Measurements from ENCODE around the gene RABGEF1.
"Not testable (repeated sequence)": the region's sequence is repeated elsewhere in the genome, so short reads cannot be mapped to it uniquely, and the experiment has no call there.

DNA sequence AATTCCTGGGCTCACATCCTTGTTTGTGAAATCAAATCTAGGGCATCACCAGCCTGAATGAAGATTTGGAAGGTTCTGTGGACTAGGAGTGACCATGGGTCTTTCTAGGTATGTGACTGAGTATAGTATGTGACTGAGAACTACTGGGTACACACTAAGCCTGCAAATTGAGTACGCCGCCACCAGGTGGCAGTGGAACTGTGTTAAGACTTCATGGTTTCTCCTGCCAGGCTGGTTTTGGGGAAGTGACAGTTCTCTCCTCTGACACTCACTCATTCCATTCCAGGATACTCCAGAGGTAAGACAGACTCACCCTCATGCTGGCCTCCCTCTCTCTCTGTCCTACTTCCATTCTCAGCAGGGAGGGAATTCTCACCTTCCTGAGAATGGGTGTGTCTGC, 85.0 kb downstream of the RABGEF1 start:
- TF ChIP-seq POLR2A (IDR thresholded peaks at IDR 0.05) = not testable (repeated sequence)
- TF ChIP-seq, protein P1, sequence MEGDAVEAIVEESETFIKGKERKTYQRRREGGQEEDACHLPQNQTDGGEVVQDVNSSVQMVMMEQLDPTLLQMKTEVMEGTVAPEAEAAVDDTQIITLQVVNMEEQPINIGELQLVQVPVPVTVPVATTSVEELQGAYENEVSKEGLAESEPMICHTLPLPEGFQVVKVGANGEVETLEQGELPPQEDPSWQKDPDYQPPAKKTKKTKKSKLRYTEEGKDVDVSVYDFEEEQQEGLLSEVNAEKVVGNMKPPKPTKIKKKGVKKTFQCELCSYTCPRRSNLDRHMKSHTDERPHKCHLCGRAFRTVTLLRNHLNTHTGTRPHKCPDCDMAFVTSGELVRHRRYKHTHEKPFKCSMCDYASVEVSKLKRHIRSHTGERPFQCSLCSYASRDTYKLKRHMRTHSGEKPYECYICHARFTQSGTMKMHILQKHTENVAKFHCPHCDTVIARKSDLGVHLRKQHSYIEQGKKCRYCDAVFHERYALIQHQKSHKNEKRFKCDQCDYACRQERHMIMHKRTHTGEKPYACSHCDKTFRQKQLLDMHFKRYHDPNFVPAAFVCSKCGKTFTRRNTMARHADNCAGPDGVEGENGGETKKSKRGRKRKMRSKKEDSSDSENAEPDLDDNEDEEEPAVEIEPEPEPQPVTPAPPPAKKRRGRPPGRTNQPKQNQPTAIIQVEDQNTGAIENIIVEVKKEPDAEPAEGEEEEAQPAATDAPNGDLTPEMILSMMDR (IDR thresholded peaks at IDR 0.05) = peak in 2 of 3 experiments; percentile 7 to 17

Measured in testis (tissue), 2 donors.